ENCODE measurements around the gene MARCHF11. TPM values are rescaled to one million over a fixed set of nuclear protein-coding genes. Genes with fewer than 3 reads are reported as not detected.

Gene MARCHF11
- total RNA-seq, 1 experiment from 2014 or later, result not detected

- Histone ChIP-seq H3K4me3 (replicated peaks in 1 of 2; ENCODE audit: low read depth in 1 of 2, low read length in 2 of 2) (no peak overlapping the region), H3K4me2 (ENCODE audit: low read length) (no peak overlapping the region), H3K4me1 (ENCODE audit: control insufficient read depth in 1 of 2, insufficient read depth in 2 of 2, low read length in 2 of 2) (no peaks in the 10 kb centered on the region), H3K27me3 (ENCODE audit: insufficient read depth, low read length) (no peaks in the 10 kb centered on the region), H3K9me2 (ENCODE audit: insufficient read depth) (no peaks in the 10 kb centered on the region), H3K79me2 (ENCODE audit: insufficient read depth, low read length) (no peaks in the 10 kb centered on the region), H2AFZ (ENCODE audit: low read depth, low read length, poor library complexity, severe bottlenecking) (no peak overlapping the region), H3K9ac (ENCODE audit: low read length) (no peak overlapping the region), H3K36me3 (ENCODE audit: control insufficient read depth in 1 of 2, insufficient read depth in 2 of 2, low read length in 2 of 2) (no peaks in the 10 kb centered on the region), H3K27ac (ENCODE audit: low read depth, low read length) (no peak overlapping the region), H4K20me1 (ENCODE audit: insufficient read depth) (no peaks in the 10 kb centered on the region), H3K9me3 (ENCODE audit: control insufficient read depth in 1 of 2, insufficient read depth in 1 of 2, low read depth in 1 of 2, low read length in 2 of 2) (peaks cover 0 to 9% of the 10 kb centered on the region in 2 experiments; a peak in 1 of 4 replicates)
- intact Hi-C loops (cut with micrococcal nuclease), result no loop called here
- CTCF ChIA-PET, result no interaction called here
- ATAC-seq (no peak), DNase-seq (ENCODE audit: low read depth, low spot score) (no peak)
- BruUV-seq (replicated peaks), result no TSS peak
- TF ChIP-seq ZFX (IDR thresholded peaks at IDR 0.05) (no peak), SIN3A (IDR thresholded peaks at IDR 0.05; ENCODE audit: low read depth) (no peak), CEBPB (IDR thresholded peaks at IDR 0.05; ENCODE audit: low read depth) (no peak), CBX3 (IDR thresholded peaks at IDR 0.05; ENCODE audit: low read depth) (no peak), ELF1 (IDR thresholded peaks at IDR 0.05; ENCODE audit: borderline replicate concordance, low read depth) (no peak), YY1 (IDR thresholded peaks at IDR 0.05; ENCODE audit: extremely low read depth, insufficient replicate concordance, low read depth, low read length) (no peak), POLR2A (IDR thresholded peaks at IDR 0.05; ENCODE audit: borderline replicate concordance, extremely low read depth, insufficient read depth, insufficient read length) (no peak), RAD21 (IDR thresholded peaks at IDR 0.05; ENCODE audit: low read depth) (no peak), TCF7L2 (IDR thresholded peaks at IDR 0.05; ENCODE audit: borderline replicate concordance, extremely low read depth, insufficient read depth, insufficient read length) (no peak), EZH2phosphoT487 (IDR thresholded peaks at IDR 0.05; ENCODE audit: borderline replicate concordance) (no peak)
- POLR2A ChIA-PET, result no interaction called here
- RAD21 ChIA-PET (ENCODE audit: low non-redundant PET in 1 of 2, low total read pairs in 2 of 2, uncharacterized antibody in 2 of 2, unreplicated experiment in 2 of 2), result no interaction called here
Observed at GRCh38 chr5:16149621-16150020, 30.0 kb downstream of the MARCHF11 start.

GRCh38 chr5:16147179-16147900, 32.3 kb downstream of the MARCHF11 start:
- H3K9me3 ChIP-seq (ENCODE audit: control insufficient read depth in 1 of 2, insufficient read depth in 1 of 2, low read depth in 1 of 2, low read length in 2 of 2), result peaks cover 0 to 6% of the 10 kb centered on the region in 2 experiments; a peak in 1 of 4 replicates
- RAD21 ChIA-PET (ENCODE audit: low non-redundant PET in 1 of 2, low total read pairs in 2 of 2, uncharacterized antibody in 2 of 2, unreplicated experiment in 2 of 2), result no interaction called here
- ATAC-seq (no peak), DNase-seq (ENCODE audit: low read depth, low spot score) (no peak)
- H3K27me3 ChIP-seq (ENCODE audit: insufficient read depth, low read length), result no peaks in the 10 kb centered on the region
- no peaks in the 10 kb centered on the region for H3K36me3 ChIP-seq (ENCODE audit: control insufficient read depth in 1 of 2, insufficient read depth in 2 of 2, low read length in 2 of 2)
- H3K4me1 ChIP-seq (ENCODE audit: control insufficient read depth in 1 of 2, insufficient read depth in 2 of 2, low read length in 2 of 2), result no peaks in the 10 kb centered on the region
- no peaks in the 10 kb centered on the region for H3K79me2 ChIP-seq (ENCODE audit: insufficient read depth, low read length)
- H4K20me1 ChIP-seq (ENCODE audit: insufficient read depth), result no peaks in the 10 kb centered on the region
- POLR2A ChIA-PET, result no interaction called here
- no peak overlapping the region for H2AFZ ChIP-seq (ENCODE audit: low read depth, low read length, poor library complexity, severe bottlenecking)
- no peak overlapping the region for H3K4me2 ChIP-seq (ENCODE audit: low read length)
- H3K4me3 ChIP-seq (replicated peaks in 1 of 2; ENCODE audit: low read depth in 1 of 2, low read length in 2 of 2), result no peak overlapping the region
- CTCF ChIA-PET, result no interaction called here
- H3K9ac ChIP-seq (ENCODE audit: low read length), result no peak overlapping the region
- TF ChIP-seq, protein P1, sequence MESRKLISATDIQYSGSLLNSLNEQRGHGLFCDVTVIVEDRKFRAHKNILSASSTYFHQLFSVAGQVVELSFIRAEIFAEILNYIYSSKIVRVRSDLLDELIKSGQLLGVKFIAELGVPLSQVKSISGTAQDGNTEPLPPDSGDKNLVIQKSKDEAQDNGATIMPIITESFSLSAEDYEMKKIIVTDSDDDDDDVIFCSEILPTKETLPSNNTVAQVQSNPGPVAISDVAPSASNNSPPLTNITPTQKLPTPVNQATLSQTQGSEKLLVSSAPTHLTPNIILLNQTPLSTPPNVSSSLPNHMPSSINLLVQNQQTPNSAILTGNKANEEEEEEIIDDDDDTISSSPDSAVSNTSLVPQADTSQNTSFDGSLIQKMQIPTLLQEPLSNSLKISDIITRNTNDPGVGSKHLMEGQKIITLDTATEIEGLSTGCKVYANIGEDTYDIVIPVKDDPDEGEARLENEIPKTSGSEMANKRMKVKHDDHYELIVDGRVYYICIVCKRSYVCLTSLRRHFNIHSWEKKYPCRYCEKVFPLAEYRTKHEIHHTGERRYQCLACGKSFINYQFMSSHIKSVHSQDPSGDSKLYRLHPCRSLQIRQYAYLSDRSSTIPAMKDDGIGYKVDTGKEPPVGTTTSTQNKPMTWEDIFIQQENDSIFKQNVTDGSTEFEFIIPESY (IDR thresholded peaks at IDR 0.05; ENCODE audit: extremely low read depth, insufficient replicate concordance, low read length), result no peak
- no peak for TF ChIP-seq CEBPB (IDR thresholded peaks at IDR 0.05; ENCODE audit: low read depth)
- no peak for TF ChIP-seq EZH2 (IDR thresholded peaks at IDR 0.05)
- TF ChIP-seq SP1 (IDR thresholded peaks at IDR 0.05; ENCODE audit: low read depth), result no peak
- TF ChIP-seq POLR2A (IDR thresholded peaks at IDR 0.05; ENCODE audit: borderline replicate concordance, extremely low read depth, insufficient read depth, insufficient read length), result no peak
- no peak for TF ChIP-seq ZFX (IDR thresholded peaks at IDR 0.05)
- TF ChIP-seq SIN3A (IDR thresholded peaks at IDR 0.05; ENCODE audit: low read depth), result no peak
- TF ChIP-seq, protein P2, sequence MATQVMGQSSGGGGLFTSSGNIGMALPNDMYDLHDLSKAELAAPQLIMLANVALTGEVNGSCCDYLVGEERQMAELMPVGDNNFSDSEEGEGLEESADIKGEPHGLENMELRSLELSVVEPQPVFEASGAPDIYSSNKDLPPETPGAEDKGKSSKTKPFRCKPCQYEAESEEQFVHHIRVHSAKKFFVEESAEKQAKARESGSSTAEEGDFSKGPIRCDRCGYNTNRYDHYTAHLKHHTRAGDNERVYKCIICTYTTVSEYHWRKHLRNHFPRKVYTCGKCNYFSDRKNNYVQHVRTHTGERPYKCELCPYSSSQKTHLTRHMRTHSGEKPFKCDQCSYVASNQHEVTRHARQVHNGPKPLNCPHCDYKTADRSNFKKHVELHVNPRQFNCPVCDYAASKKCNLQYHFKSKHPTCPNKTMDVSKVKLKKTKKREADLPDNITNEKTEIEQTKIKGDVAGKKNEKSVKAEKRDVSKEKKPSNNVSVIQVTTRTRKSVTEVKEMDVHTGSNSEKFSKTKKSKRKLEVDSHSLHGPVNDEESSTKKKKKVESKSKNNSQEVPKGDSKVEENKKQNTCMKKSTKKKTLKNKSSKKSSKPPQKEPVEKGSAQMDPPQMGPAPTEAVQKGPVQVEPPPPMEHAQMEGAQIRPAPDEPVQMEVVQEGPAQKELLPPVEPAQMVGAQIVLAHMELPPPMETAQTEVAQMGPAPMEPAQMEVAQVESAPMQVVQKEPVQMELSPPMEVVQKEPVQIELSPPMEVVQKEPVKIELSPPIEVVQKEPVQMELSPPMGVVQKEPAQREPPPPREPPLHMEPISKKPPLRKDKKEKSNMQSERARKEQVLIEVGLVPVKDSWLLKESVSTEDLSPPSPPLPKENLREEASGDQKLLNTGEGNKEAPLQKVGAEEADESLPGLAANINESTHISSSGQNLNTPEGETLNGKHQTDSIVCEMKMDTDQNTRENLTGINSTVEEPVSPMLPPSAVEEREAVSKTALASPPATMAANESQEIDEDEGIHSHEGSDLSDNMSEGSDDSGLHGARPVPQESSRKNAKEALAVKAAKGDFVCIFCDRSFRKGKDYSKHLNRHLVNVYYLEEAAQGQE (IDR thresholded peaks at IDR 0.05; ENCODE audit: low read depth), result no peak
- BruUV-seq (replicated peaks), result no TSS peak
- intact Hi-C loops (cut with micrococcal nuclease), result no loop called here
- H3K9me2 ChIP-seq (ENCODE audit: insufficient read depth), result no peaks in the 10 kb centered on the region
- no peak overlapping the region for H3K27ac ChIP-seq (ENCODE audit: low read depth, low read length)

Measured in HCT116 (cell line).